ENCODE results near the gene SLC44A5.
A peak's percentile ranks its signal among the peaks of the same experiment; 100 is the strongest.

Gene SLC44A5

GRCh38 chr1:75559800-75560199 lies 51.1 kb downstream of the SLC44A5 start:
- Histone ChIP-seq H3K9me3 (ENCODE audit: severe bottlenecking) (no peaks in the 10 kb centered on the region), H3K36me3 (no peaks in the 10 kb centered on the region), H3K27me3 (ENCODE audit: insufficient read depth, low read depth, severe bottlenecking) (no peaks in the 10 kb centered on the region), H3K27ac (no peak overlapping the region), H3K4me3 (ENCODE audit: low read depth, low read length) (no peak overlapping the region)
- TF ChIP-seq CTCF (IDR thresholded peaks at IDR 0.05; ENCODE audit: low read depth, low read length), result no peak
- no peak for DNase-seq

GRCh38 chr1:75559136-75559535 lies 51.8 kb downstream of the SLC44A5 start:
- no peaks in the 10 kb centered on the region for H3K36me3 ChIP-seq
- no peak overlapping the region for H3K4me3 ChIP-seq (ENCODE audit: low read depth, low read length)
- H3K9me3 ChIP-seq (ENCODE audit: severe bottlenecking), result no peaks in the 10 kb centered on the region
- H3K27me3 ChIP-seq (ENCODE audit: insufficient read depth, low read depth, severe bottlenecking), result no peaks in the 10 kb centered on the region
- no peak for DNase-seq
- no peak overlapping the region for H3K27ac ChIP-seq
- TF ChIP-seq CTCF (IDR thresholded peaks at IDR 0.05; ENCODE audit: low read depth, low read length), result no peak

GRCh38 chr1:75554870-75555269 lies 56.0 kb downstream of the SLC44A5 start:
- H3K36me3 ChIP-seq, result no peaks in the 10 kb centered on the region
- no peaks in the 10 kb centered on the region for H3K27me3 ChIP-seq (ENCODE audit: insufficient read depth, low read depth, severe bottlenecking)
- DNase-seq, result no peak
- H3K9me3 ChIP-seq (ENCODE audit: severe bottlenecking), result no peaks in the 10 kb centered on the region
- H3K4me3 ChIP-seq (ENCODE audit: low read depth, low read length), result no peak overlapping the region
- H3K27ac ChIP-seq, result no peak overlapping the region
- TF ChIP-seq CTCF (IDR thresholded peaks at IDR 0.05; ENCODE audit: low read depth, low read length), result no peak

GRCh38 chr1:75554181-75554580 lies 56.7 kb downstream of the SLC44A5 start:
- Histone ChIP-seq H3K9me3 (ENCODE audit: severe bottlenecking) (no peaks in the 10 kb centered on the region), H3K27me3 (ENCODE audit: insufficient read depth, low read depth, severe bottlenecking) (no peaks in the 10 kb centered on the region), H3K36me3 (no peaks in the 10 kb centered on the region), H3K4me3 (ENCODE audit: low read depth, low read length) (no peak overlapping the region), H3K27ac (no peak overlapping the region)
- no peak for DNase-seq
- no peak for TF ChIP-seq CTCF (IDR thresholded peaks at IDR 0.05; ENCODE audit: low read depth, low read length)

- H3K27me3 ChIP-seq (ENCODE audit: insufficient read depth, low read depth, severe bottlenecking), result no peaks in the 10 kb centered on the region
- no peaks in the 10 kb centered on the region for H3K9me3 ChIP-seq (ENCODE audit: severe bottlenecking)
- H3K27ac ChIP-seq, result no peak overlapping the region
- H3K36me3 ChIP-seq, result no peaks in the 10 kb centered on the region
- no peak for TF ChIP-seq CTCF (IDR thresholded peaks at IDR 0.05; ENCODE audit: low read depth, low read length)
- DNase-seq, result no peak
- no peak overlapping the region for H3K4me3 ChIP-seq (ENCODE audit: low read depth, low read length)
Measured at GRCh38 chr1:75550559-75550958, 60.4 kb downstream of the SLC44A5 start.

- Histone ChIP-seq H3K9me3 (ENCODE audit: severe bottlenecking) (no peaks in the 10 kb centered on the region), H3K4me3 (ENCODE audit: low read depth, low read length) (no peak overlapping the region), H3K27me3 (ENCODE audit: insufficient read depth, low read depth, severe bottlenecking) (no peaks in the 10 kb centered on the region), H3K36me3 (no peaks in the 10 kb centered on the region), H3K27ac (0 out of 2 replicates have a peak overlapping the region, but pooled peaks have one; percentile 11)
- DNase-seq, result no peak
- TF ChIP-seq CTCF (IDR thresholded peaks at IDR 0.05; ENCODE audit: low read depth, low read length), result no peak
Measured at GRCh38 chr1:75548721-75549480, 62.0 kb downstream of the SLC44A5 start.
